Neutrophil (primary cell): ENCODE measurements around the gene ADORA2B.

Experiments used
- H3K27ac ChIP-seq: fragments of 200-600 bp; sonication (generic); 2 replicates; pipeline ENCODE4 v1.5.1; 2016; ENCODE audit warnings: mild to moderate bottlenecking, moderate library complexity
- H3K27me3 ChIP-seq: fragments of 200-600 bp; sonication (generic); 2 replicates; pipeline ENCODE4 v1.6.0; 2016; ENCODE audit warnings: mild to moderate bottlenecking
- H3K36me3 ChIP-seq: fragments of 200-600 bp; sonication (generic); 2 replicates; pipeline ENCODE4 v1.5.1; 2017
- H3K4me1 ChIP-seq, 2 experiments: fragments of 200-600 bp in 1 of 2; sonication (generic) in 1 of 2; 1 replicate in 1 of 2; 2 replicates in 1 of 2; pipeline versions ENCODE4 v1.5.1 to v1.6.1; 2013 to 2016; ENCODE audit warnings: low read depth in 1 of 2, low read length in 1 of 2, mild to moderate bottlenecking in 1 of 2, moderate library complexity in 1 of 2; ENCODE audit not compliant: control insufficient read depth in 1 of 2, insufficient read depth in 1 of 2
- H3K4me3 ChIP-seq, 2 experiments: fragments of 200-600 bp in 1 of 2; sonication (generic) in 1 of 2; 1 replicate in 1 of 2; 2 replicates in 1 of 2; pipeline ENCODE4 v1.5.1; 2013 to 2016; ENCODE audit warnings: low read depth in 1 of 2, low read length in 1 of 2, mild to moderate bottlenecking in 1 of 2, moderate library complexity in 1 of 2
- H3K9me3 ChIP-seq: fragments of 200-600 bp; sonication (generic); 2 replicates; pipeline ENCODE4 v1.5.1; 2016
- TF ChIP-seq, protein P1 (sequence below): fragments of 200-600 bp; sonication (generic); IDR thresholded peaks from 2 replicates; pipeline ENCODE4 v1.5.1; 2016; ENCODE audit warnings: antibody characterized with exemption

Gene ADORA2B

DNA sequence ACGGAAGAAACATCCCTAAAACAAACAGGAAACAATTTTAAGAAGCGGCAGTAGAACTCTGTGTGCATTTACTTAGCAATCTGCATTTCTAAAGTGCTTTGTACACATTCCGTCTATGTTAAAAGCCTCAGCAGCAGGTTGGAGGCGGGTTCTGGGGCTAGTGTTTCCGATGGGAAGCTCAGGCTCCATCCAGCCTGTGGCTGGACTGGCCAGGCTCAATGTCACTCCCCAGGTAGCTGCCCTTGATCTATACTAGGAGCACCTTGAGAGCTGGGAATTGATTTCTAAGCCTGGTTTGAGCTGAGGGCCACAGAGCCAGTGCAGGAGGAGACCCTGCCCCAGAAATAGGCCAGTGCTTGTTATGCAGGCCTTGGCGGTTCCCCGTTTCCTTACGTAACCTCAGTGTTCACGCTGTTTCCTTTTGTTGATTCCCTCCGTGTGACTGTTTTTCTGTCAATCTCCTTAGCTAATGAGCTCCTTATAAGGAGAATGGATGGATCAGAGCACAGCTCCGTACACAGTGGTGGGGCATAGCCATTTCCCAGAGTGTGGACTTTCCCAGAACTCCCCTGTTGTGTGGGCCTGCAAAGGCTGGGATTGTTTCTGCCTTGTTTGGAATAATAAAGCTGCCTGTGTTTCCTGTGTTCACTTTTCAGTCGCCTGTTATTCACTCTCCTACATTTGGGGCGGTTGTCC, 21.4 kb downstream of the ADORA2B start:
- Histone ChIP-seq H3K4me1 (peaks cover 17 to 18% of the 10 kb centered on the region in 2 experiments), H3K36me3 (no peaks in the 10 kb centered on the region), H3K4me3 (peak overlapping the region; percentile 25 to 32), H3K27ac (peak overlapping the region; percentile 49), H3K9me3 (no peaks in the 10 kb centered on the region), H3K27me3 (no peaks in the 10 kb centered on the region)
- TF ChIP-seq, protein P1, sequence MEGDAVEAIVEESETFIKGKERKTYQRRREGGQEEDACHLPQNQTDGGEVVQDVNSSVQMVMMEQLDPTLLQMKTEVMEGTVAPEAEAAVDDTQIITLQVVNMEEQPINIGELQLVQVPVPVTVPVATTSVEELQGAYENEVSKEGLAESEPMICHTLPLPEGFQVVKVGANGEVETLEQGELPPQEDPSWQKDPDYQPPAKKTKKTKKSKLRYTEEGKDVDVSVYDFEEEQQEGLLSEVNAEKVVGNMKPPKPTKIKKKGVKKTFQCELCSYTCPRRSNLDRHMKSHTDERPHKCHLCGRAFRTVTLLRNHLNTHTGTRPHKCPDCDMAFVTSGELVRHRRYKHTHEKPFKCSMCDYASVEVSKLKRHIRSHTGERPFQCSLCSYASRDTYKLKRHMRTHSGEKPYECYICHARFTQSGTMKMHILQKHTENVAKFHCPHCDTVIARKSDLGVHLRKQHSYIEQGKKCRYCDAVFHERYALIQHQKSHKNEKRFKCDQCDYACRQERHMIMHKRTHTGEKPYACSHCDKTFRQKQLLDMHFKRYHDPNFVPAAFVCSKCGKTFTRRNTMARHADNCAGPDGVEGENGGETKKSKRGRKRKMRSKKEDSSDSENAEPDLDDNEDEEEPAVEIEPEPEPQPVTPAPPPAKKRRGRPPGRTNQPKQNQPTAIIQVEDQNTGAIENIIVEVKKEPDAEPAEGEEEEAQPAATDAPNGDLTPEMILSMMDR, result no peak

DNA sequence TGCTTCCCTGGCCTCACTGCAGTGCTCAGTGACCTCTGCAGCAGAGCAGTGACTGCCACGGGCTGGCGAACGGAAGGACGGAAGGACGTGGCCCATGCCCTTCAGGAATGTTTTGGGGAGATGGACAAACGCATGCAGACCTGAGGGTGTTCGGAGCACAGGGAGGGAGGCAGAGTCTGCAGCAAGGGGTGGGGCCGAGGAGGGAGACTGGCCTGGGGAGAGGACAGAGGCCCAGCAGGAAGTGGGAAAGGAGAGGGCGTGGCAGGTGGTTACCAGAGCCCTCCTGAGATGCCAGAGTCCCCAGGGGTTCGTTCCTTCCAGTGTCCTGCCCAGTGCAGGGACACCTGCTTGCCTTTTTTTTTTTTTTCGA, 21.9 kb downstream of the ADORA2B start:
- TF ChIP-seq, protein P1, result no peak
- Histone ChIP-seq H3K27ac (peak overlapping the region; percentile 49), H3K9me3 (no peaks in the 10 kb centered on the region), H3K27me3 (no peaks in the 10 kb centered on the region), H3K4me3 (peak overlapping the region; percentile 25 to 32), H3K36me3 (no peaks in the 10 kb centered on the region), H3K4me1 (peaks cover 17 to 18% of the 10 kb centered on the region in 2 experiments)

DNA sequence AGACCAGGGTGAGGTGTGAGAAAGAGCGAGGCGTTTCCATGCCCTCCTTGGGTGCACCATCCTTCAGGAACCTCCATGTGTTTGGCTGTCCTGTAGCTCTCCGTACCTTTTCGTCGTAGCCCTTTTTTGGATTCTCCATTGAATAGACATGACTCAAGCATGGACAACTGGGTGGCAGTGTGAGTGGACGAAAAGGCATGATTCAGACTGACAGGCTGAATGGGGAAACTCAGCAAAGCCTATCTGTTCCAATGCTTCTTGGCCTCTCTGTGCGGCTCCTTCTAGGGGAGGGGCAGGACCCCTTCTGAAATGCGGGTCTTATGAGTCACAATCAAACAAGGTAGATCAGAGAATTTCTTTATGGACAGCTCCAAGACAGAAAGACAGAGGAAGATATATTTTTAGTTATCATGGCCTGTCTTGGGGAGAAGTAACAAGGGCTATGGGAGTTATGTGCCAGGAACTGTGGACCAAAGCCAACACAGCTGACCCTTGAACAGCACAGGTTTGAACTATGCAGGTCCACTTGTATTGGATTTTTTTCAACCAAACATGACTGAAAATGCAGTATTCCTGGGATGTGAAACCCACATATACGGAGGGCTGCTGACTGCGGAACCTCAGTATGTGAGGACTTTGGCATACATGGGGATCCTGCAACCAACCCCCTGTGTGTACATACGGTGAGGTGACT, 22.9 kb downstream of the ADORA2B start:
- Histone ChIP-seq H3K4me3 (no peak overlapping the region), H3K27ac (no peak overlapping the region), H3K36me3 (no peaks in the 10 kb centered on the region), H3K9me3 (no peaks in the 10 kb centered on the region), H3K4me1 (peaks cover 17 to 18% of the 10 kb centered on the region in 2 experiments), H3K27me3 (no peaks in the 10 kb centered on the region)
- TF ChIP-seq, protein P1, result no peak

DNA sequence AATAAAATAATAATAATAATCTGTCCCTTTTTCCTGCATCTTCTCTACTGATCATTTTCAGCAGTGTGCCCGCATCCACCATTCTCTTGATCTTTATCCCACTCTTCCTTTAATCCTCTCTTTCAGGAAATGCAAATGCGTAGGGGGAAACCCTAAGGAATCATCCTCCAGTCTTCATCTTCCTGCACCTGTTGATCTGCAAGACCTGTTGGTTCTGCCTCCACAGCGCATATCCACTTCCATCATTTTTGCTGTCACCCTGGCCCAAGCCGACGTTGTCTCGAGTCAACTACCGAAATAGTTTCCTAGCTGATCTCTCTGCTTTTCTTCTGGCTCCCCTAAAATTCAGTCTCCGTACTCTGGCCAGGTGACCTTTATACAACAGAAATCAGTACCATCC, 24.5 kb downstream of the ADORA2B start:
- Histone ChIP-seq H3K4me1 (peaks cover 17 to 18% of the 10 kb centered on the region in 2 experiments), H3K27ac (no peak overlapping the region), H3K4me3 (no peak overlapping the region), H3K27me3 (no peaks in the 10 kb centered on the region), H3K9me3 (no peaks in the 10 kb centered on the region), H3K36me3 (peaks cover 2% of the 10 kb centered on the region)
- TF ChIP-seq, protein P1, result no peak

DNA sequence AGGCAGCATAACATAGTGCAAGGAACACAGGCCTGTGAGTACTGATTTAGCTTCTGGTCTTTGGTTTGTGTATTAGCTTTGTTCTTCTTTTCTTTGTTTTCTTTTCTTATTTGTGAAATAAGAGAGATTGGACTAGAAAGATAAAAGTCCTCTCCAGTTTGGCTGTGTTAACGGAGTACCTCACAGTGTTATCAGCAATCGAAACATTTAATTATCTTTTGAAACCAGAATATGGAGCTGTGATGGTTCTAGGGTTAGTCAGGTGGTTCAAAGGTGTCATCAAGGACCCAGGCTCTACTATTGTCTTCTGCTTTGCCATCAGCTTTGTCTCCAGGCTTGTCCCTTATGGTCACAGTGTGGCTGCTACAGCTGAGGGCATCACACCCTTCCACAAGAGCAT, 25.6 kb downstream of the ADORA2B start:
- TF ChIP-seq, protein P1, result no peak
- Histone ChIP-seq H3K27ac (no peak overlapping the region), H3K36me3 (peaks cover 12% of the 10 kb centered on the region), H3K4me3 (no peak overlapping the region), H3K27me3 (no peaks in the 10 kb centered on the region), H3K4me1 (peaks cover 17 to 18% of the 10 kb centered on the region in 2 experiments), H3K9me3 (no peaks in the 10 kb centered on the region)
